WERI-Rb-1 (cell line): ENCODE measurements around the gene TMEM187.

ENCODE experiments used
- DNase-seq: peaks from one replicate; pipeline ENCODE4 v3.0.0-alpha.2; 2020
- H3K27ac ChIP-seq: fragments of 250-450 bp; sonication (Bioruptor Pico); 2 replicates; pipeline ENCODE4 v1.5.1; 2020; ENCODE audit warnings: mild to moderate bottlenecking, moderate library complexity
- H3K27me3 ChIP-seq: fragments of 250-450 bp; sonication (Bioruptor Pico); 2 replicates; pipeline ENCODE4 v1.5.1; 2021; ENCODE audit warnings: mild to moderate bottlenecking, low read depth, moderate library complexity; ENCODE audit not compliant: insufficient read depth, severe bottlenecking
- H3K36me3 ChIP-seq: fragments of 250-450 bp; sonication (Bioruptor Pico); 2 replicates; pipeline ENCODE4 v1.5.1; 2020; ENCODE audit warnings: mild to moderate bottlenecking, moderate library complexity
- H3K4me3 ChIP-seq: 2 replicates; pipeline ENCODE4 v1.5.1; 2011; ENCODE audit warnings: low read depth, mild to moderate bottlenecking, control low read depth, low read length
- H3K9me3 ChIP-seq: fragments of 250-450 bp; sonication (Bioruptor Pico); 2 replicates; pipeline ENCODE4 v1.5.1; 2021; ENCODE audit warnings: mild to moderate bottlenecking, moderate library complexity; ENCODE audit not compliant: severe bottlenecking
- TF ChIP-seq, protein P1 (sequence below): IDR thresholded peaks from 2 replicates; pipeline ENCODE4 v1.5.1; 2011; ENCODE audit warnings: low read depth, mild to moderate bottlenecking, control low read depth, inconsistent platforms, low read length

Gene TMEM187

DNA sequence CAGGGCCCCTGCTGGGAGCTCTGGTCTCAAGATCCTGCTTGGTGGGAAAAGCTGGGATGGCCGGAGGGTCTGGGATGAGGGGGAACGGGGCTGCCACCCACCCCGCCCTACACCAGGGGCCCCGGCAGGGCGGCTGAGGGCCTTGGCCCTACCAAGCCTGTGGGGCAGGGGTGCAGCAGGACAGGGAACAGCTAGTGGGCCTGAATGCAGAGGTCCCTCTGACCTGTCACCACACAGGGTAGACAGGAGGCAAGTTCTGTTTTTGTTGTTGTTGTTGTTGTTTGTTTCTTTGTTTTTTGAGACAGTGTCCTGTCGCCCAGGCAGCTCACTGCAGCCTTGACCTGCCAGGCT is 27.8 kb upstream of the TMEM187 start:
- TF ChIP-seq, protein P1, sequence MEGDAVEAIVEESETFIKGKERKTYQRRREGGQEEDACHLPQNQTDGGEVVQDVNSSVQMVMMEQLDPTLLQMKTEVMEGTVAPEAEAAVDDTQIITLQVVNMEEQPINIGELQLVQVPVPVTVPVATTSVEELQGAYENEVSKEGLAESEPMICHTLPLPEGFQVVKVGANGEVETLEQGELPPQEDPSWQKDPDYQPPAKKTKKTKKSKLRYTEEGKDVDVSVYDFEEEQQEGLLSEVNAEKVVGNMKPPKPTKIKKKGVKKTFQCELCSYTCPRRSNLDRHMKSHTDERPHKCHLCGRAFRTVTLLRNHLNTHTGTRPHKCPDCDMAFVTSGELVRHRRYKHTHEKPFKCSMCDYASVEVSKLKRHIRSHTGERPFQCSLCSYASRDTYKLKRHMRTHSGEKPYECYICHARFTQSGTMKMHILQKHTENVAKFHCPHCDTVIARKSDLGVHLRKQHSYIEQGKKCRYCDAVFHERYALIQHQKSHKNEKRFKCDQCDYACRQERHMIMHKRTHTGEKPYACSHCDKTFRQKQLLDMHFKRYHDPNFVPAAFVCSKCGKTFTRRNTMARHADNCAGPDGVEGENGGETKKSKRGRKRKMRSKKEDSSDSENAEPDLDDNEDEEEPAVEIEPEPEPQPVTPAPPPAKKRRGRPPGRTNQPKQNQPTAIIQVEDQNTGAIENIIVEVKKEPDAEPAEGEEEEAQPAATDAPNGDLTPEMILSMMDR = no peak
- Histone ChIP-seq H3K9me3 (no peaks in the 10 kb centered on the region), H3K36me3 (peaks cover 30% of the 10 kb centered on the region), H3K27me3 (peaks cover 32% of the 10 kb centered on the region), H3K27ac (no peak overlapping the region), H3K4me3 (no peak overlapping the region)
- DNase-seq = no peak

DNA sequence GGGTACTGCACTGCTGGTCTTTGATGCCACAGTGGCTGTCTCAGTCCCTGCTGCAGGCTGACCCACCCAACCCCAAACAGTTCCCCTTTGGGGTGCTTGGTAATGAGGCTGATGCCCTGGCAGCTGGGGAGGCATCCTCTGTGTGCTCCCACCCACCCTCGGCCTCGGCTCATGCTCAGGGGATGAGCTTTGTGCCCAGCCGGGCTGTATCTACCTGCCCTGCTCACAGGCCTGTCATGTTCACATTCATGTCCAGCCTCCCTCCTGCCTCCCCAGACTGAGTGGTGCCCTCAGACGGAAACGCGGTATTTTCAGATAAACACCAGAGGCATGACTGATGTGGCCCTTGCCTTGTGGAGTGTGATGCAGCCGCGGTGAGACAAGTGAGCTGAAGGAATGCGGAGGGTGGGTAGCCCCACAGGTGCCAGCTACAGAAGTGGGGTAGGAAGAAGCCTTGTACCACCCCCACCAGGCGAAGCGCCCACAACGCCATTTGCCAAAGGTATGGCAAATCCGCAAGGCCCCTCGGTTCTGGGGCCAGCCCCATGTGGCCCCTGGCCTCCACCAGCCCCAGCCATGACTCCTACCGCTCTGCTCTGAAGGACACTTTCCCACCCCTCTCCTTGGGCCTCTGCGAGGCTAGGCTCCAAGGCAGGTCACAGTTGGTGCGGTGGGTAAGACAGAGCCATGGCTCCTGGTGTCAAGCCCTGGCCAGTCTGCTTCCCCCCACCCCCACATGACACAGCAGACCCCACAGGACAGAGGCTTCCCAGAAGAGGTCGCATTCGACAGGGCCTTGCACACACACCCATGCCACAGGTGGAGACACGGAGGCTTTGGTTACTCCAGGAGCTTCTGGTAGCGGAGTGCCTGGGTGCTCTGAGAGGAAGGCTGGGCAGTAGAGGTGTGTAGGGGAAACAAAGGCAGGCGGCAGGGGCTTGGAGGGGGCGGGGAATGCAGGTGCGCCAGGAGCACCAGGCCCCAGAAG is 26.3 kb upstream of the TMEM187 start:
- no peaks in the 10 kb centered on the region for H3K9me3 ChIP-seq
- no peak for DNase-seq
- TF ChIP-seq, protein P1 = no peak
- H3K36me3 ChIP-seq = peaks cover 45% of the 10 kb centered on the region
- H3K27ac ChIP-seq = no peak overlapping the region; the same call in 1 of the 2 replicates
- no peak overlapping the region for H3K4me3 ChIP-seq
- H3K27me3 ChIP-seq = peaks cover 36% of the 10 kb centered on the region

DNA sequence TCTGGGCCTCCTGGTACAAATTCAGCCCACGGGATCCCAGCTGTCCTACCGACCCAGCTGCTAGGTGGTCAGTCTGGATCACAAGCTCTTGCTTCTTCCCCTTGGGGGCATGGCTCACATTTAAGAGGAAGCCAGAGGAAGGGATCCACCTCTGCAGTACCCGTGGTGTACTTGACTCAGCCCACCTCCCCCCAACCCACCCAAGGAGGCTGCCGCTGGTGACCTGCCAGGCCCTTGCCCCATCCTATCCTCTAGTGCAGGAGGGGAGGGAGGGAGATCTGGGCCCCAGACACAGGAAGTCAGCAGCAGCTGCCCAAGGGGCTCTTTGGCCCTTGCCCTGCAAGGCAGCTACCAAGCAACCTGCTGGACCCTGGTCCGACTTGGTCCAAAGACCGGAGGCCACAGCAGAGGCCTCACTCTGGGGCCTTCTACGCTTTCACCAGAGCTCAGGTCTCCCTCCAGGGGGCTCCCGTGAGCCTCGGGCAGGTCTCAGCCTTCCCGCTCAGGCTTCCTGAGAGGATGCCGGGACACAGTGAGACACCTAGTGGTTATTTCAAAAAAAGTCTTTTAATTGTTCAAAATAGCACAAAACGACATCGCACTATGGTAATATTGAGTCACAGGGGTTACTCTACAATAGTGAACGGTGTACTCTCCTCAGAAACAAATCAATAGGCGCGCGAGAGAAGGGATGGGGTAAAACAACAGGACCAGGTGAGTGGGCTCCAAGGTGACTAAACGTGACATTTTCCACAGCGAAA is 25.4 kb upstream of the TMEM187 start:
- Histone ChIP-seq H3K4me3 (no peak overlapping the region), H3K27ac (peak overlapping the region; percentile 49), H3K36me3 (peaks cover 54% of the 10 kb centered on the region), H3K27me3 (peaks cover 39% of the 10 kb centered on the region), H3K9me3 (no peaks in the 10 kb centered on the region)
- TF ChIP-seq, protein P1 = peak; percentile 96
- peak; percentile 92 for DNase-seq

DNA sequence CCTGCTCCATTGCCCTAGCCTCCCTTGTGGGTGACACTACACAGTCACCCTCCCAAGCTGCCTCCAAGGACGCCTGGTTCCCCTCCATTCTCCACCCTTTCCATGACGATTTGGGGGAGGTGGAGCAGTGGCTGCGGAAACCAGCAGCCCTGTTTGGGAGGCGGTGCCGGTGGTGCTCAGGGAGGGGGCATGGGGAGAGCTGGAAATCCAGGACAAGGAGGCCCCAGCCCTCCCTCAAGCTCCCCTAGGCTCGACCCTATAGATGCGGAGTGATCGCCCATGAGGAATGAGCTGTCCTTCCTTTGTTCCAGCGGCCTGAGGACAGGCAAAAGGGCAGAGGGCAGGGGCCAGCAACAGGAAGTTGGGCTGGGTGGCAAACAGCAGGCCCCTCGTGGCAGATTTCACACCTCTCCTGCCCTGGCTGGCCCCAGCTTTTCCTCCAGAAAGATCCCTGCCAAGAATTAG is 24.5 kb upstream of the TMEM187 start:
- Histone ChIP-seq H3K4me3 (no peak overlapping the region), H3K9me3 (no peaks in the 10 kb centered on the region), H3K27me3 (peaks cover 41% of the 10 kb centered on the region), H3K27ac (peak overlapping the region; percentile 49), H3K36me3 (peaks cover 62% of the 10 kb centered on the region)
- DNase-seq = no peak
- TF ChIP-seq, protein P1 = no peak

DNA sequence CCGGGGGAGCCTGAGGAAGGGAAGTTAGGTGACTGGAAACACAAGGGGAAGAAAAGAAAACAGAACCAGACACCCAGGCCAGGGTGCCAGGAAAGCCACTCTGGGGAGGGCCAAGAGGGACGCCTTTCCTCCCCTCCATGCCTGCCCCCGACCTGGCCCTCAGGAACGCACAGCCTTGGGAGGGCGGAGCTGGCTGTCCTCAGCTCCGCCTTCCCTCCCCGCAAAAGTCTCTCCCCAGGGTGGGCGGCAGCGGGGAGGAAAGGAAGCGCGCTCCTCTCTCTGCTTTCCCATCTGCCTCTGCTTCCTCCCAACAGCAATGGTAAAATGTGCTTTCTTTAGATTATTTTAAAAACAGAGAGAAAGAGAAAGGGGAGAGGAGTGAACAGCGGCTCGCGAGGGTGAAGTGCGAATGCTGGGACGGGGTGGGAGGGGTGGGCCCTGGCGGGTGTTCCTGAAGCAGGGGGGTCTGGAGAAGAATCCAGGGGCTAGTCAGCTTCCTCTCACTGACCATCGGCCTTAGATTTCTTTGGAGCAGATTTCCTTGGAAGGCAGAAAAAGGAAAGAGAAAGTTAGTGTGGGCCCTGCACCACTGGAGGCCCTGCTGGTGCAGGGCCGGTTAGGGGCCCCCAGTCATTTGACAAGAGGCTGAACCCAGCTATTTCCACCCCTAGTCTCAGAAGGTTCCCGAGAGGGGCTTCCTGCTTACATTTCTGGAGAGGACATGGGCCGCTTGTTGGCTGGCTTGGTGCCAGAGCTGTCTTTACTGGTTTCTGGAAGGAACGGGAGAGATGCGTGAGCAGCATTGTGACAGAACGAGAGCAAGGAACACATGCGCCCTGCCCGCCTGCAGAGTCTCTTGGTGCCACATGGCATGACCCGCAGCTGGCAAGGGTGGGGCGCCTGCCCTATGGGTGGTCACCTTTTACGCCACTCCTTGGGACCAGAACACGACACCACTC is 23.4 kb upstream of the TMEM187 start:
- peaks cover 73% of the 10 kb centered on the region for H3K36me3 ChIP-seq
- no peaks in the 10 kb centered on the region for H3K9me3 ChIP-seq
- no peak for DNase-seq

More for the DNA sequence above, 23.4 kb upstream of the TMEM187 start:
- Histone ChIP-seq H3K4me3 (no peak overlapping the region), H3K27me3 (peaks cover 43% of the 10 kb centered on the region), H3K27ac (peak overlapping the region; percentile 49)
- TF ChIP-seq, protein P1 = no peak
